Measurements from ENCODE around the gene C2orf81.

DNA sequence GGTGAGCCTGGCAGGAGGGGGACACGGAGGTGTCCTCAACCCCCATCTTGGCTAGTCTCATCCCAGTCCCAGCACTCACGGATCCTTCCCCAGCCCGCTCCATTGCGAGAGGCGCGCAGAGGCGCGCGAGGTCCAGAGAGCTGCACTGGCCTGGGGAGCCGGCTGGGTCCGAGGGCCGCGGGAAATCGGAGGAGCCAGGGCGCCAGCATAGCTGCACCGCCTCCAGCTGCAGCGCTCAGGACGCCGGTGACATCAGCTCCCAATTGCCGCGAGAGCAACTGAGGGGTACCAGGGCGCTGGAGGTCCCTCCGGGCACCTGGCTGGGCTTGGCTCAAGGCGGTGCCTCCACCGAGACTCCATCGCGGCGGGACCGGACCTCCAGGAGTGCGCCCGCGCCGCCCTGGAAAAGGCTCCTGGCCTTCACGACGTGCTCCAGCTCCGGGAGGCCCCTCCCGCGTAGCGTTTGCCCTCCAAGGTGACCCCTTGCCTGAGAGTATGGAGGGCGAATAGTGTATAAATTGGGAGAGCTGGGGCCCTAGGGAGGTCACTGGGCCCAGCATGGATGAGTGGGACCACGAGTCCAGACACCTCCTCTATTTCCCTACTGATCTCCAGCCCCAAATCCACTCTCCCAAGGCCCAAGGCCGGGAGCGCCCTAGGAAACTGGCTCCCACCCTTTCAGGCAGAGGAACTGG, 14.8 kb upstream of the C2orf81 start:
- TF ChIP-seq CTCF (IDR thresholded peaks at IDR 0.05) (no peak), POLR2A (IDR thresholded peaks at IDR 0.05; ENCODE audit: low read length) (no peak), MYC (IDR thresholded peaks at IDR 0.05; ENCODE audit: borderline replicate concordance, low read length) (no peak), RCOR1 (IDR thresholded peaks at IDR 0.05; ENCODE audit: low read depth, low read length) (no peak), HOXB5 (CRISPR knock-in tag; IDR thresholded peaks at IDR 0.05) (no peak), USF2 (IDR thresholded peaks at IDR 0.05) (no peak), MAFK (IDR thresholded peaks at IDR 0.05; ENCODE audit: partially characterized antibody) (no peak)
- TF ChIP-seq, protein P1, sequence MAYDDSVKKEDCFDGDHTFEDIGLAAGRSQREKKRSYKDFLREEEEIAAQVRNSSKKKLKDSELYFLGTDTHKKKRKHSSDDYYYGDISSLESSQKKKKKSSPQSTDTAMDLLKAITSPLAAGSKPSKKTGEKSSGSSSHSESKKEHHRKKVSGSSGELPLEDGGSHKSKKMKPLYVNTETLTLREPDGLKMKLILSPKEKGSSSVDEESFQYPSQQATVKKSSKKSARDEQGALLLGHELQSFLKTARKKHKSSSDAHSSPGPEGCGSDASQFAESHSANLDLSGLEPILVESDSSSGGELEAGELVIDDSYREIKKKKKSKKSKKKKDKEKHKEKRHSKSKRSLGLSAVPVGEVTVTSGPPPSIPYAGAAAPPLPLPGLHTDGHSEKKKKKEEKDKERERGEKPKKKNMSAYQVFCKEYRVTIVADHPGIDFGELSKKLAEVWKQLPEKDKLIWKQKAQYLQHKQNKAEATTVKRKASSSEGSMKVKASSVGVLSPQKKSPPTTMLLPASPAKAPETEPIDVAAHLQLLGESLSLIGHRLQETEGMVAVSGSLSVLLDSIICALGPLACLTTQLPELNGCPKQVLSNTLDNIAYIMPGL (CRISPR knock-in tag; IDR thresholded peaks at IDR 0.05; ENCODE audit: borderline replicate concordance), result no peak
